H1 (cell line): ENCODE measurements around the gene CNGA1. TPM values are rescaled to one million over a fixed set of nuclear protein-coding genes. Genes with fewer than 3 reads are reported as not detected.
"Not testable (repeated sequence)": the region's sequence is repeated elsewhere in the genome, so short reads cannot be mapped to it uniquely, and the experiment has no call there.

Experiments used
- CTCF ChIA-PET: fragments of 300-600 bp; sonication (Branson Sonifier 250); formaldehyde crosslinking; loops from one replicate; lab custom pipeline; 2021; ENCODE audit not compliant: partially characterized antibody; lab: Charles Lee
- POLR2A ChIA-PET: fragments of 300-600 bp; sonication (Branson Sonifier 250); formaldehyde crosslinking; loops from one replicate; lab custom pipeline; 2021; ENCODE audit warnings: inconsistent platforms; ENCODE audit not compliant: partially characterized antibody; lab: Charles Lee
- DNase-seq, 2 experiments: peaks; one replicate each; pipeline versions ENCODE4 v3.0.0 to v3.0.0-alpha.2; 2010 to 2022; ENCODE audit warnings: low spot score in 2 of 2, low read depth in 1 of 2, mixed read lengths in 1 of 2
- FAIRE-seq: peaks from 2 replicates; lab custom pipeline; 2011; peaks lifted over from hg19 to GRCh38; lab: Jason Lieb, UNC
- H2AFZ ChIP-seq: 2 replicates; pipeline ENCODE4 v1.8.1; 2012; ENCODE audit warnings: low read length, inconsistent platforms
- H2AK5ac ChIP-seq: 2 replicates; pipeline ENCODE4 v1.6.1; 2013; ENCODE audit warnings: low read depth, low read length
- H2BK120ac ChIP-seq: replicated peaks from 2 replicates; pipeline ENCODE3; 2013; ENCODE audit warnings: low read depth, low read length, inconsistent platforms
- H2BK12ac ChIP-seq: 2 replicates; pipeline ENCODE4 v1.6.1; 2013; ENCODE audit warnings: low read depth, low read length
- H2BK15ac ChIP-seq: 2 replicates; pipeline ENCODE4 v1.6.1; 2013; ENCODE audit warnings: low read length
- H2BK20ac ChIP-seq: 2 replicates; pipeline ENCODE4 v1.6.1; 2013; ENCODE audit warnings: low read length
- H2BK5ac ChIP-seq: 2 replicates; pipeline ENCODE4 v1.6.1; 2013; ENCODE audit warnings: low read depth, low read length
- H3K14ac ChIP-seq: 2 replicates; pipeline ENCODE4 v1.6.1; 2013; ENCODE audit warnings: inconsistent platforms; ENCODE audit not compliant: insufficient read length
- H3K18ac ChIP-seq: 2 replicates; pipeline ENCODE4 v1.6.1; 2013; ENCODE audit warnings: low read length; ENCODE audit errors: extremely low read depth
- H3K23ac ChIP-seq: 2 replicates; pipeline ENCODE4 v1.6.1; 2013; ENCODE audit warnings: inconsistent platforms; ENCODE audit not compliant: insufficient read length
- H3K23me2 ChIP-seq: 2 replicates; pipeline ENCODE4 v1.6.1; 2013; ENCODE audit warnings: low read depth, low read length
- H3K27ac ChIP-seq: 2 replicates; pipeline ENCODE4 v1.6.1; 2011; ENCODE audit warnings: low read depth, low read length, inconsistent platforms
- H3K27me3 ChIP-seq, 4 experiments: replicated peaks in 1 of 4; 1 replicate in 1 of 4; 2 replicates in 3 of 4; pipeline versions ENCODE4 v1.6.1 to v1.8.1; 2011 to 2013; ENCODE audit warnings: low read length in 3 of 4, mild to moderate bottlenecking in 3 of 4, inconsistent platforms in 2 of 4, mixed read lengths in 2 of 4, moderate library complexity in 1 of 4; ENCODE audit not compliant: control insufficient read depth in 3 of 4, insufficient read depth in 3 of 4; ENCODE audit errors: extremely low read depth in 1 of 4
- H3K36me3 ChIP-seq, 4 experiments: 2 replicates each; pipeline versions ENCODE4 v1.6.1 to v1.8.1; 2011 to 2013; ENCODE audit warnings: mild to moderate bottlenecking in 4 of 4, low read length in 3 of 4, moderate library complexity in 2 of 4, control low read depth in 1 of 4, inconsistent platforms in 1 of 4; ENCODE audit not compliant: insufficient read depth in 4 of 4, control insufficient read depth in 2 of 4
- H3K4ac ChIP-seq: replicated peaks from 2 replicates; pipeline ENCODE3; 2013; ENCODE audit warnings: low read length, low read depth, mixed read lengths, inconsistent platforms; ENCODE audit not compliant: insufficient read length
- H3K4me1 ChIP-seq, 4 experiments: replicated peaks in 1 of 4; 1 replicate in 1 of 4; 2 replicates in 3 of 4; pipeline versions ENCODE4 v1.6.1 to v1.8.1; 2011 to 2013; ENCODE audit warnings: low read length in 3 of 4, inconsistent platforms in 2 of 4, mixed read lengths in 1 of 4; ENCODE audit not compliant: insufficient read depth in 4 of 4, control insufficient read depth in 3 of 4
- H3K4me2 ChIP-seq, 2 experiments: 2 replicates each; pipeline versions ENCODE4 v1.6.1 to v1.8.1; 2011 to 2013; ENCODE audit warnings: low read depth in 2 of 2, low read length in 2 of 2, control low read depth in 1 of 2, inconsistent platforms in 1 of 2, mild to moderate bottlenecking in 1 of 2; ENCODE audit not compliant: insufficient read depth in 1 of 2
- H3K4me3 ChIP-seq, 4 experiments: fragments of 200-600, 300-600 bp in 1 of 4; sonication (generic), shearing (Covaris generic), sonication (Bioruptor Twin) in 1 of 4; 2 replicates each; pipeline versions ENCODE4 v1.5.1 to v1.8.1; 2011 to 2016; ENCODE audit warnings: low read length in 4 of 4, low read depth in 3 of 4, control low read depth in 2 of 4, inconsistent platforms in 2 of 4, mild to moderate bottlenecking in 2 of 4, mixed read lengths in 1 of 4, moderate library complexity in 1 of 4; ENCODE audit not compliant: insufficient read depth in 2 of 4; ENCODE audit errors: extremely low read depth in 1 of 4
- H3K56ac ChIP-seq: replicated peaks from 2 replicates; pipeline ENCODE3; 2013; ENCODE audit warnings: low read depth, mild to moderate bottlenecking, mixed read lengths, low read length, inconsistent platforms; ENCODE audit not compliant: insufficient read length
- H3K79me1 ChIP-seq: 2 replicates; pipeline ENCODE4 v1.6.1; 2013; ENCODE audit warnings: low read depth, low read length, control low read depth
- H3K79me2 ChIP-seq, 2 experiments: 2 replicates each; pipeline versions ENCODE4 v1.6.1 to v1.8.1; 2012 to 2013; ENCODE audit warnings: low read length in 2 of 2, mild to moderate bottlenecking in 2 of 2, inconsistent platforms in 1 of 2; ENCODE audit not compliant: insufficient read depth in 2 of 2, control insufficient read depth in 1 of 2
- H3K9ac ChIP-seq, 4 experiments: replicated peaks in 1 of 4; 1 replicate in 1 of 4; 2 replicates in 3 of 4; pipeline versions ENCODE4 v1.6.1 to v1.8.1; 2011 to 2013; ENCODE audit warnings: low read depth in 3 of 4, low read length in 3 of 4, control low read depth in 2 of 4, mild to moderate bottlenecking in 2 of 4, moderate library complexity in 2 of 4, inconsistent platforms in 1 of 4; ENCODE audit errors: extremely low read depth in 1 of 4
- H3K9me3 ChIP-seq, 2 experiments: 2 replicates each; pipeline versions ENCODE4 v1.6.1 to v1.8.1; 2012 to 2013; ENCODE audit warnings: mild to moderate bottlenecking in 2 of 2, moderate library complexity in 2 of 2, control low read depth in 1 of 2, inconsistent platforms in 1 of 2, low read depth in 1 of 2, low read length in 1 of 2, mixed read lengths in 1 of 2; ENCODE audit not compliant: insufficient read depth in 2 of 2
- H4K20me1 ChIP-seq, 2 experiments: replicated peaks in 1 of 2; 2 replicates each; pipeline versions ENCODE3 to v1.8.1; 2011 to 2013; ENCODE audit warnings: inconsistent platforms in 2 of 2, low read length in 2 of 2, mild to moderate bottlenecking in 1 of 2; ENCODE audit not compliant: insufficient read depth in 2 of 2, control insufficient read depth in 1 of 2
- H4K5ac ChIP-seq: 2 replicates; pipeline ENCODE4 v1.6.1; 2013; ENCODE audit warnings: low read length, low read depth, mixed read lengths, inconsistent platforms; ENCODE audit not compliant: insufficient read length
- H4K8ac ChIP-seq: 2 replicates; pipeline ENCODE4 v1.8.0; 2013; ENCODE audit warnings: mild to moderate bottlenecking, moderate library complexity, low read length, inconsistent platforms; ENCODE audit not compliant: insufficient read depth; ENCODE audit errors: extremely low read depth
- H4K91ac ChIP-seq: replicated peaks from 2 replicates; pipeline ENCODE3; 2013; ENCODE audit warnings: low read length, mixed read lengths, inconsistent platforms; ENCODE audit not compliant: insufficient read length
- WGBS, 2 experiments: shearing (Covaris generic) in 1 of 2; methylation state at CpG; one replicate each; pipeline versions ENCODE4 v1.1.6 to v1.1.7; 2013 to 2015; ENCODE audit warnings: low lambda C conversion rate in 2 of 2, mixed read lengths in 2 of 2, inconsistent platforms in 1 of 2, low coverage in 1 of 2, missing lambda C conversion rate in 1 of 2; ENCODE audit not compliant: insufficient replicate concordance in 2 of 2, insufficient coverage in 1 of 2, insufficient read length in 1 of 2; ENCODE audit errors: extremely low coverage in 1 of 2, missing lambda C conversion rate in 1 of 2; 5-methylcytosine and 5-hydroxymethylcytosine counted together
- polyA plus RNA-seq, 7 experiments: library from polyadenylated mRNA; depleted of rRNA in 3 of 7; stranded (reverse) in 5 of 7; unstranded in 2 of 7; fragments of >200 nt in 5 of 7; fragments of 200-250 nt in 2 of 7; gene quantifications; 1 replicate in 5 of 7; 2 replicates in 1 of 7; 4 replicates in 1 of 7; pipeline versions ENCODE4 v1.2.1 to v1.2.3, GENCODE V29; 2011 to 2013; ENCODE audit warnings: missing spikeins in 2 of 7, mixed read lengths in 2 of 7
- total RNA-seq: library from RNA; stranded (reverse); fragmentation: NEBNext Ultra II Directional; extraction: Animal tissue kit (Norgen Biotek cat#: 25700); gene quantifications from 2 replicates; pipeline ENCODE4 v1.2.1, GENCODE V29; 2021

The CNGA1 gene
- total and polyA plus RNA-seq, 2 of the 8 experiments (the other 6 are each of a cell fraction or from before 2014, with no cell fraction given): 0.17 to 0.54 TPM

DNA sequence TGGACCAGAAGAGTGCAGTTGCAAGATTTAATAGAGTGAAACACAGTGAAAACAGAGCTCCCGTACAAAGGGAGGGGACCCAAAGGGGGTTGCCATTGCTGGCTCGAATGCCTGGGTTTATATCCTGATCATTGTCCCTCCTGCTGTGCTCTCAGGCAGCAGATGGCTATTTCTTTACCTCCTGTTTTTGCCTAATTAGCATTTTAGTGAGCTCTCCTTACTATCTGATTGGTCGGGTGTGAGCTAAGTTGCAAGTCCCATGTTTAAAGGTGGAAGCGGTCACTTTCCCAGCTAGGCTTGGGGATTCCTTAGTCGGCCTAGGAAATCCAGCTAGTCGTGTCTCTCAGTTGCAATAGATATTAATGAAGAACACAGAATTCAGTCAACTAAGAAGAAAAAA lies 5.6 kb downstream of the CNGA1 start:
- not testable (repeated sequence) for H3K27me3 ChIP-seq, H3K23ac ChIP-seq, H2BK5ac ChIP-seq, H2BK20ac ChIP-seq, H3K4me1 ChIP-seq, H4K20me1 ChIP-seq, H2AK5ac ChIP-seq, H4K91ac ChIP-seq, H3K27ac ChIP-seq, H3K79me2 ChIP-seq, H2BK15ac ChIP-seq, H3K79me1 ChIP-seq, DNase-seq, H3K4me2 ChIP-seq, H3K4me3 ChIP-seq, H2BK12ac ChIP-seq, H3K56ac ChIP-seq, H2AFZ ChIP-seq, H3K18ac ChIP-seq, H3K4ac ChIP-seq, H2BK120ac ChIP-seq, H3K23me2 ChIP-seq, H4K8ac ChIP-seq, H3K14ac ChIP-seq, H3K9ac ChIP-seq, H4K5ac ChIP-seq, FAIRE-seq
- 87% methylated on average over 6 of the region's 6 CpGs; no CpG with 5 or more reads in 1 of the 2 experiments for WGBS, 2 experiments
- POLR2A ChIA-PET: interaction anchor here (1.4 kb wide), 1 partner anchor 16 kb away, joined by 3 read pairs; no protein-coding TSS in a partner anchor
- CTCF ChIA-PET: interaction anchor here (0.5 to 1.1 kb wide), 3 partner anchors 96 to 447 kb away, joined by 3 to 4 read pairs (median 3); no protein-coding TSS in a partner anchor
- H3K36me3 ChIP-seq: peaks cover 0 to 20% (median 2%) of the 10 kb centered on the region in 4 experiments; a peak in 1 of 8 replicates
- H3K9me3 ChIP-seq: peaks cover 26 to 43% of the 10 kb centered on the region in 2 experiments
